HepG2 (cell line): Measurements from ENCODE around the gene CDH23. TPM values are rescaled to one million over a fixed set of nuclear protein-coding genes. Genes with fewer than 3 reads are reported as not detected.

ENCODE experiments used
- ATAC-seq: fragments of 200-7000 bp; cut with Tn5 transposase; 3 replicates; pipeline ENCODE4 v1.9.1; 2020; ENCODE audit warnings: mild to moderate bottlenecking, moderate library complexity
- BruUV-seq: library from RNA; stranded (reverse); fragments of 400-500 nt; replicated peaks from 2 replicates; lab custom pipeline; 2021; lab: Mats Ljungman, UMichigan
- CTCF ChIA-PET: fragments of 300-600 bp; formaldehyde crosslinking; extraction: SDS; loops from one replicate; lab custom pipeline; 2021; ENCODE audit warnings: low total read pairs, inconsistent platforms, low intra/inter-chr PET ratio; lab: Yijun Ruan, JAX
- POLR2A ChIA-PET: fragments of 350-600 bp; sonication (Branson Sonifier 250); formaldehyde crosslinking; loops from one replicate; lab custom pipeline; 2020; ENCODE audit warnings: antibody characterized with exemption, inconsistent platforms; lab: Yijun Ruan, JAX
- DNase-seq: peaks from one replicate; pipeline ENCODE4 v3.0.0-alpha.2; 2015; ENCODE audit warnings: low spot score
- FAIRE-seq: peaks from 3 replicates; lab custom pipeline; 2011; peaks lifted over from hg19 to GRCh38; lab: Jason Lieb, UNC
- H2AFZ ChIP-seq: one replicate; pipeline ENCODE4 v1.6.1; 2011; ENCODE audit warnings: low read length, inconsistent platforms
- H3K27ac ChIP-seq: fragments of 300-600 bp; 3 replicates; pipeline ENCODE4 v1.8.0; 2011; ENCODE audit warnings: mixed run types, mild to moderate bottlenecking, mixed read lengths, low read length, inconsistent platforms; ENCODE audit not compliant: insufficient read depth; ENCODE audit errors: extremely low read length
- H3K27me3 ChIP-seq, 2 experiments: fragments of 200-600 bp in 1 of 2; 2 replicates in 1 of 2; 3 replicates in 1 of 2; pipeline versions ENCODE4 v1.6.0 to v1.8.0; 2011; ENCODE audit warnings: low read length in 2 of 2, mild to moderate bottlenecking in 2 of 2, moderate library complexity in 2 of 2, inconsistent platforms in 1 of 2; ENCODE audit not compliant: insufficient read depth in 2 of 2, control insufficient read depth in 1 of 2
- H3K36me3 ChIP-seq, 2 experiments: fragments of 200-600 bp in 1 of 2; replicated peaks in 1 of 2; 2 replicates in 1 of 2; 3 replicates in 1 of 2; pipeline versions ENCODE4 v1.5.1 to v1.8.0; 2011; ENCODE audit warnings: low read length in 2 of 2, inconsistent platforms in 1 of 2; ENCODE audit not compliant: insufficient read depth in 2 of 2, control insufficient read depth in 1 of 2
- H3K4me1 ChIP-seq: 2 replicates; pipeline ENCODE4 v1.5.1; 2012; ENCODE audit warnings: low read length, inconsistent platforms; ENCODE audit not compliant: insufficient read depth
- H3K4me2 ChIP-seq: 2 replicates; pipeline ENCODE4 v1.6.0; 2011; ENCODE audit warnings: low read depth, low read length, inconsistent platforms
- H3K4me3 ChIP-seq, 3 experiments: fragments of 200-600 bp in 1 of 3; sonication (generic), shearing (Covaris generic) in 1 of 3; replicated peaks in 1 of 3; 2 replicates each; pipeline ENCODE4 v1.5.1; 2011 to 2016; ENCODE audit warnings: low read length in 3 of 3, inconsistent platforms in 2 of 3, low read depth in 2 of 3, mild to moderate bottlenecking in 2 of 3, control low read depth in 1 of 3, mixed read lengths in 1 of 3; ENCODE audit not compliant: insufficient read depth in 1 of 3
- H3K79me2 ChIP-seq: one replicate; pipeline ENCODE4 v1.6.1; 2011; ENCODE audit warnings: low read length, inconsistent platforms; ENCODE audit not compliant: insufficient read depth
- H3K9ac ChIP-seq: 2 replicates; pipeline ENCODE4 v1.6.0; 2011; ENCODE audit warnings: mild to moderate bottlenecking, low read depth, low read length, inconsistent platforms; ENCODE audit not compliant: insufficient read depth
- H3K9me3 ChIP-seq: 2 replicates; pipeline ENCODE4 v1.5.1; 2012; ENCODE audit warnings: mild to moderate bottlenecking, low read length
- H4K20me1 ChIP-seq: 2 replicates; pipeline ENCODE4 v1.6.0; 2011; ENCODE audit warnings: inconsistent platforms, mild to moderate bottlenecking, low read length, moderate library complexity; ENCODE audit not compliant: insufficient read depth
- CHD4 ChIP-seq: fragments of 200-600 bp; sonication (generic); IDR thresholded peaks from 2 replicates; pipeline ENCODE4 v1.7.0; 2017; ENCODE audit warnings: mild to moderate bottlenecking, low read length, borderline replicate concordance
- SIX1 ChIP-seq: sonication (generic); formaldehyde crosslinking; IDR thresholded peaks from 2 replicates; pipeline ENCODE4 v1.4.0; 2020; ENCODE audit warnings: missing genetic modification reagents, borderline replicate concordance
- ZNF232 ChIP-seq: sonication (generic); formaldehyde crosslinking; IDR thresholded peaks from 2 replicates; pipeline ENCODE4 v1.4.0; 2020; ENCODE audit warnings: missing genetic modification reagents, borderline replicate concordance
- ZNF629 ChIP-seq: sonication (generic); formaldehyde crosslinking; conservative IDR thresholded peaks from 2 replicates; pipeline ENCODE4 v1.5.0; 2020; ENCODE audit warnings: missing genetic modification reagents
- WGBS: methylation state at CpG from one replicate; pipeline ENCODE4 v1.1.6; 2017; ENCODE audit warnings: low lambda C conversion rate; 5-methylcytosine and 5-hydroxymethylcytosine counted together
- in situ Hi-C: cut with HindIII; loops from 2 replicates; pipeline ENCODE4 v1.10.0; 2017; ENCODE audit warnings: low pct_unique_long_range_greater_than_20kb; ENCODE audit not compliant: extremely low pct_ligation_motif_present
- intact Hi-C: fragments of 100-400 bp; cut with micrococcal nuclease; formaldehyde crosslinking; loops from one replicate; pipeline ENCODE4 v1.10.0; 2022; ENCODE audit not compliant: unreplicated experiment
- polyA plus RNA-seq, 8 experiments: library from polyadenylated mRNA; depleted of rRNA in 3 of 8; stranded (reverse) in 7 of 8; unstranded in 1 of 8; fragments of >200 nt; fragmentation: Illumina TruSeq in 4 of 8; extraction: Trizol in 4 of 8; gene quantifications; 2 replicates each; pipeline versions ENCODE4 v1.2.1 to v1.2.3, GENCODE V29; 2011 to 2016; ENCODE audit warnings: low read depth in 4 of 8, missing spikeins in 1 of 8, mixed read lengths in 1 of 8; ENCODE audit not compliant: insufficient read depth in 1 of 8
- total RNA-seq, 5 experiments: library from RNA; depleted of rRNA; stranded (reverse); fragments of >200 nt; fragmentation: Illumina TruSeq; extraction: Trizol; gene quantifications; 2 replicates each; pipeline ENCODE4 v1.2.3, GENCODE V29; 2016; ENCODE audit warnings: low read depth in 1 of 5
- TF ChIP-seq, protein P1 (sequence below): sonication (generic); formaldehyde crosslinking; IDR thresholded peaks from 2 replicates; pipeline ENCODE4 v1.4.0; 2020; ENCODE audit warnings: missing genetic modification reagents, mild to moderate bottlenecking, borderline replicate concordance

CDH23 gene
- total and polyA plus RNA-seq, 2 of the 13 experiments (the other 11 are each of a cell fraction or from before 2014, with no cell fraction given): 0.13 TPM; not detected in 1

DNA sequence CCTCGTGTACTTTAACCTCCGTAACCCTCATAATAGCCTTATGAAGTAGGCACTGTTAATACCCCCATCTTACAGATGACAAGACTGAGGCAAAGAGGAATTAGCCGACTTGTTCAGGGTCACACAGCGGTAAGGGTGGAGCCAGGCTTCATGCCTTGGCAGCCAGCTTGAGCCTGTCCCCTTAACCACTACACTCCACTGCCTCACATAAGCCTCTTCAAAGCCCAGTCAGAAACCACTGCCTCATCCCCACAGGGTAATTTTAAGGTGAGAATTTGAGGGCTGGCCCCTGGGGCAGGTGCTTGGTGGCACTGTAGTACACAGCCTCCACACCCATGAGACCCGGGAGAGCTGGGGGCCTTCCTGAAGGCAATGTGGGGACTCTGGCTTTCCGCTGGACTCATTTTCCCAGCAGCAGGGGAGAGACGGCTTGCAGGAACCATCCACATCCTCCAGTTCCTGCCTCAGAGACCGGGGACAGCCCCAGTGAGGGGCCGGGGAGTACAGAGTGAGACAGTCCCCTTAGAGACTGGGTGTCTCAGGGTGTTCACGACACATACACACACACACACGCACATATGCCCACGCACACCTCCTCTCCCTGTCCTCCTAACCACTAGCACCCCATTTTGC is 330.5 kb downstream of the CDH23 start:
- Histone ChIP-seq H3K9ac (no peak overlapping the region), H3K79me2 (no peaks in the 10 kb centered on the region), H3K4me3 (peak overlapping the region in 1 of 3 experiments; percentile 2; a peak in 1 of 6 replicates), H3K4me2 (no peak overlapping the region), H3K9me3 (no peaks in the 10 kb centered on the region), H3K27ac (no peak overlapping the region), H3K36me3 (no peaks in the 10 kb centered on the region), H3K27me3 (peaks cover 1 to 29% of the 10 kb centered on the region in 2 experiments; a peak in 3 of 5 replicates), H3K4me1 (peaks cover 50% of the 10 kb centered on the region), H2AFZ (no peak overlapping the region), H4K20me1 (no peaks in the 10 kb centered on the region)
- ChIA-PET CTCF (no interaction called here), POLR2A (no interaction called here)
- WGBS: 72% methylated on average over 8 of the region's 12 CpGs
- DNase-seq (no peak), ATAC-seq (no peak), FAIRE-seq (no peak)
- in situ Hi-C loops (no loop called here), intact Hi-C loops (no loop called here)
- TF ChIP-seq ZNF629 (CRISPR knock-in tag) (peak; percentile 87), SIX1 (CRISPR knock-in tag) (no peak), CHD4 (0 out of 2 replicates have a peak, but pooled peaks have one; percentile 41), ZNF232 (CRISPR knock-in tag) (no peak)
- TF ChIP-seq, protein P1, sequence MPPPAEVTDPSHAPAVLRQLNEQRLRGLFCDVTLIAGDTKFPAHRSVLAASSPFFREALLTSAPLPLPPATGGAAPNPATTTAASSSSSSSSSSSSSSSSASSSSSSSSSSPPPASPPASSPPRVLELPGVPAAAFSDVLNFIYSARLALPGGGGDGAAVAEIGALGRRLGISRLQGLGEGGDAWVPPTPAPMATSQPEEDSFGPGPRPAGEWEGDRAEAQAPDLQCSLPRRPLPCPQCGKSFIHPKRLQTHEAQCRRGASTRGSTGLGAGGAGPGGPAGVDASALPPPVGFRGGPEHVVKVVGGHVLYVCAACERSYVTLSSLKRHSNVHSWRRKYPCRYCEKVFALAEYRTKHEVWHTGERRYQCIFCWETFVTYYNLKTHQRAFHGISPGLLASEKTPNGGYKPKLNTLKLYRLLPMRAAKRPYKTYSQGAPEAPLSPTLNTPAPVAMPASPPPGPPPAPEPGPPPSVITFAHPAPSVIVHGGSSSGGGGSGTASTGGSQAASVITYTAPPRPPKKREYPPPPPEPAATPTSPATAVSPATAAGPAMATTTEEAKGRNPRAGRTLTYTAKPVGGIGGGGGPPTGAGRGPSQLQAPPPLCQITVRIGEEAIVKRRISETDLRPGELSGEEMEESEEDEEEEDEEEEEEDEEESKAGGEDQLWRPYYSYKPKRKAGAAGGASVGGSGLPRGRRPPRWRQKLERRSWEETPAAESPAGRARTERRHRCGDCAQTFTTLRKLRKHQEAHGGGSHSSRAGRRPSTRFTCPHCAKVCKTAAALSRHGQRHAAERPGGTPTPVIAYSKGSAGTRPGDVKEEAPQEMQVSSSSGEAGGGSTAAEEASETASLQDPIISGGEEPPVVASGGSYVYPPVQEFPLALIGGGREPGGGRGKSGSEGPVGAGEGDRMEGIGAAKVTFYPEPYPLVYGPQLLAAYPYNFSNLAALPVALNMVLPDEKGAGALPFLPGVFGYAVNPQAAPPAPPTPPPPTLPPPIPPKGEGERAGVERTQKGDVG (CRISPR knock-in tag): no peak
- no TSS peak for BruUV-seq
